HG03060 (cell line): Measurements from ENCODE around the gene CACNA2D1.

ENCODE experiments used
- ATAC-seq: cut with Tn5 transposase; IDR thresholded peaks from one replicate; pipeline ENCODE4 v1.9.1; 2021; ENCODE audit warnings: low read depth, moderate number of reproducible peaks; ENCODE audit not compliant: unreplicated experiment

The CACNA2D1 gene

DNA sequence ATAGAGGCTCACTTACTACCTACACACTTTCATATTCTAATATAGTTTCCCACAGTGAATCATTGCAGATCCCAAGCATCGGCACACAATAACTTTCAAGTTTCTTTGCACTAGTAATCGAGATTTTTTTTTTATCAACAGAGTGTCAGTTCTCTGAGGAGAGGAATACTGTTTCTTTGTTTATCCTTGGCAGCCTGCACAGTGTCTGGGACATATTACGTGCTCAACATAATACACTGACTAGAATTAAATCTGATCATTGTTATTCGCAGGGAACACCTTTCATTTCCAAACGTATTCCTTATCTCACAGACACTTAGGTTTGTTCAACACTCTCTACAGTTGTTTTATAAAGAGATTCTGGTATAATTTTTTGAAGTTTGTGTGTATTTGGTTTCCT, 95.3 kb downstream of the CACNA2D1 start:
- no peak for ATAC-seq

DNA sequence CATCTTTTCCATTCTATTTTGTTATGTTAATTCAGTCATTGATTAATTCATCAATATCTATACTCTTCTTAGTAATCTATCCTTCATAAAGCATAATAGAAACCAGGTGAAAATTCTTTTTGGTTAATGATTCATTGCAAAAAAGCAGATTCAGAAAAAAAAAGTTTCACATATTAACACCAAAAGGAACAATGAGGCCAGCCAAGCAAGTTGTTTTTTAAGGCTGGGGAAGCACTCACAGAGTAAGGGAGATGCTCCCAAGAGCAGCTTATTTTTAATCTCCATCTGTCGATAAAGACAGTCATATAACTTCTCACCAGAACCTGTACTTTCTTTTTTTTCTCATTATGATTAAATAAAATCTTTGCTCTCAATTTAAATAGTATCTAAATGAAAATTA, 95.8 kb downstream of the CACNA2D1 start:
- ATAC-seq = no peak

DNA sequence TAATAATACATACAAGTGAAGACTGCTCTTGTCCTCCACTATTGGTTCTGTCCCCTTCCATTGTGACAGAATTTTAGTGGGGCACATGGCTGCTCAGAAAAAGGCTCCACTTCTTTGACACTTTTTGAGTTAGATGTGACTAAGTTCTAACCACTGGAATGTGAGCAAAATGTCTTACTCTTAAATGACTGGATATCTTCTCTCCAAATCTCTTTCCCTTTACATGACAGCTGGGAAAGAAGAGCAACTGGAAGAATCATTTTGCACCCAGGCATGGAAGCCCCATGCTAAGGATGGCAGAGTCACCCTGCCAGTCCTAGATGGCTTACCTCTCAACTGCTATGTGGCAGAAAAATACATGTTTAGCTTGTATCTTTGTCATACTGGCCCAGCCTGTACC, 97.7 kb downstream of the CACNA2D1 start:
- ATAC-seq = no peak

DNA sequence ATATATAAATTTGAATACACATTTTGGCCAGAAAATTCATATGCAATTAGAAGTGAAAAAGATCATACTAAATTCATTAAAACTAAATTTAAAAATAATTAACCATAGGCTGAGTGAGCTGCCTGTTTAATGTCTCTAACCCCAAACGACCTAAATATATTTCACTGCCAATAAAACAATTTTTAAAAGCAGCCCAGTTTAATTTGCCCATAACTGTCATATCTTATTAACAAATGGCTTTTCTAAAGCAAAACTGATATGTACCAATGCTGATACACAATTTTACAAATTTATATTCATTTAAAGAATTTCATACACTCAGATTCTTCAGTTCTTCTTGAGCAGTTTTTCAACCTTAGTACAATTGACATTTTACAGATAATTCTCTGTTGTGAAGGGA, 99.9 kb downstream of the CACNA2D1 start:
- ATAC-seq = no peak

DNA sequence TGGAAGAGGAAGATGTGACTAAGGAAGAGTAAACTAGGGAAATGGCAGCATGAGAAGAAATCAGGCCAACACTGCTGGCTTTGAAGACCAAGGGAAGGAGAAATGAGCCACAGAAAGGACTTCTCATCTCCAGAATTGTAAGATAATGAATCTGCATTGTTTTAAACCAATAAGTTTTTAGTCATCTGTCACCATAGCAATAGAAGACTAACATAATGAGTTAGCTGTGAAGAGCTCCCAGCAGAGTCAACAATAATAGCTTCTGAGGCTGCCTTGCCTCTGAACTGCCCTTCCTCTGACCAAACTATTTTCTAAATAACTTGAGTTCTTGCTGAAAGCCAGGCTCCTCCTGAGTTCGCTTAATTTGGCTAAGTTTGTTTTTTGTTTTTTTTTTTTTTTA, 103.6 kb downstream of the CACNA2D1 start:
- ATAC-seq = no peak

DNA sequence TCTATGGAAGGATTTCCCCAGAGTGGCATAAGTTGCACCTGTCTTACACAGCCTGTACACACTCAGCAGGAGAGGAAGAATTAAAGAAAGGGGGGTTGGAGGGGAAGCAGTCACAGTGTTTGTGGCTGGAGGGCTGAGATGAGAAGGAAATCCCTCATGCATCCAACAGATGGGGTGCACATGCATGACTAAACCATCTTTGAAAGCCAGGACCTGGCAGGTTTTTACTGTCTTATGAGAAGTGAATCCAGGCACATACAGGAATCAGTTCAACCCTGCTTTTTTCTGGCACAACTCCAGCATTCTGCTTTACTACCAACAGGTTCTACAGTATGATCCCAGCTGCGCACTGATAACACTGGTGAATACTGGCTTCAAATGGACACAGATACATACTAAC, 107.7 kb downstream of the CACNA2D1 start:
- no peak for ATAC-seq

DNA sequence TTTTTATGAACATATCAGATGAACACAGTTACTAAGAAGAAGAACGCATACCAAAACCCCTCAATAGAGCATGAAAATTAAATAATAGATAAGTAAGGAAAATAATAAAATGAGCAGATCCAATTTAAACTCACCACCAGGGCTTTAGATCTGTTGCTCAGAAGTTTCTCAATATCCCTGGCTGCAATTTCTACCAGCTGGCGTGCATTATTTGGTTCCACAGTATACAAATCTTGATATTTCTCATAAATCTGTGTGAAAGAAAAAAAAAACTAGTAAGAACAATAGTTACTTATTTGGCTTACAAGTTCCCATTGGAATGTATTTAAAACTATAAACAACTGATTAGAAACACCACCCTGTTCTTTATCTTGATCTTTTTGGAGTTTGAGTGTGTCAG, 108.6 kb downstream of the CACNA2D1 start:
- ATAC-seq = no peak

DNA sequence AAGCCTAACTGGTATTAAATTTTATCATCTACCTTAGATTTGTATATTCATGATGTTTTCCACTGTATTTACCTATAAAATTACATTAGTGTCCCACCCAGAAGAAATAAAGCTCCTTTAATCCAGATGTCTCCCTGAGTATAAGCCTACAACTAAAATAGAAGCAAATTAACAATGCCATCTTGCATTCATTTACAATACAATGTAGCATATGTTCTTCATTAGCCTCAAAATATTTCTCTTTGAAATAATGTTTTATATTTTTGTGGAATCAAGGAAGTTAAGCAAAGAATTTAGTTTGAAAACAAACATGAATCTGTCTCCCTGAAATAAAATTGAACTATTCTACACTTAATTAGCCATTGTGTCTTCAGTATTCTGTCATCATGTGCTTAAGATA, 112.3 kb downstream of the CACNA2D1 start:
- ATAC-seq = no peak

DNA sequence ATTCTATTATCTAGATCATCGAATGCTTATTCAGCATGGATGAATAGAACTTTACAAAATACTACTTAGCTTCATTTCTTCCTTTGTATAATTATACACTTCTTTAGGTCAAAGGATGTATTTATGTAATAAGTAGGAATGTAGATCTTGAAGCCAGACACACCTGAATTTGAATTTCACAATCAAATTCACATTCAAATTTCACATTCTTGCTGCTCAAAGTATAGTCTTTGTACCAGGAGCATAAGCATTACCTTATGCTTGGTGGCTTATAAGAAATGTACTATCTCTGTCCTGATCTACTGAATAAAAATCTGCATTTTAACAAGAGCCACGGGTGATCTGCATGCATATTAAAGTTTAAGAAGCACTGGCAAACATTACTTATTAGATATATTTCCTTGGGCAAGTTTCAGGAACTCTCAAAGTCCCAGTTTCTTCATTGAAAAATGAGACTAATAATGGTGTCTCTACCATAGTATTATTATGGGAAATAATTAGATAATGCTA, 112.8 kb downstream of the CACNA2D1 start:
- no peak for ATAC-seq

DNA sequence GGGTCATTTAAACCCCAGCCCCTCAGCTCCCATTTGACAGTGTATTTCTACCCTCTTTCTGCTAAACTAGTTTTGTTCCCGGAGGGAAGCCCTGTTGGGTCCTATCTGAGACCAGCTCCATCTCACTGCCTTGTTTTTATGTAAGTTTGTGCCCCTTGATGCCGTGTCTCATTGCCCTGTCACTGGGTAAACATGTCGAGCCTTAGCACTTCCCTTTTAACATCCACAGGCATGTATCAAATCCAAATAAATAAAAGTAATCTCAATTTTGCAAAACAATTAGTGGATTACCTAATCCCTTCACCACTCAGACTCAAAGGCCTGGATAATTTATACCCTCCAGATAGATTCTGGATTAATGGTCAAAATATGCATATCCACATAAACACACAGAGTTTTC, 115.7 kb downstream of the CACNA2D1 start:
- ATAC-seq = no peak

DNA sequence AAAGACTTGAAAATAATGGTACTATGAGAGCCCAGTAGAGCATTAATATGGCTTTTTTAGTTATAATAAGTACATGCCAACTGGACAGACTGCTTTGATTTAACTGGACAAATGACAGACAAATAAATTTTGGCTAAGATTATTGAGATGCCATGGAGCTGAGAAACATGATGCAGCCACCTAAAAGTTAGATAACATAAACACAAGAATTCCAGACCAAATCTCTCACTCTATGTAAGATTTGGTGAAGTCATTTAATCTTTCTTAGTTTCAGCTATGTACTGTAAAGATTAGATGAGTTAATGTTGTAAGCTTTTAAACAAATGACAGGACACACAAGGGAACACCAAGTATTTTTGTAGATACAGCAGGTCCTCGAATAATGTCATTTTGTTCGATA, 118.2 kb downstream of the CACNA2D1 start:
- no peak for ATAC-seq

DNA sequence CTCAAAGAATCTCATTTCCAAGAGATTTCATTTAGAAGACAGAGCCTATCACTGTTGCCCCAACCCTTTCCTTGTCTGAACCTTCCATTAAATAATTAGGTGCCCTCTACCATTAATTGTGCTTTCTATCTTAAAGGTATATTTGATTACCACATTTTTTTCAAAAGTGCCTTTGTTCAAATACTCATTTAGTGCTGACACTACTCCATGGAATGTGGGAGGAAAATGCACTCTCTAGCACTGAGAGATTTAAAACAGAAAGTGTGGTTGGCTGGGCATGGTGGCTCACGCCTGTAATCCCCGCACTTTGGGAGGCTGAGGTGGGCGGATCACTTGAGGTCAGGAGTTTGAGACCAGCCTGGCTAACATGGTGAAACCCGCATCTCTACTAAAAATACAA, 119.8 kb downstream of the CACNA2D1 start:
- no peak for ATAC-seq

DNA sequence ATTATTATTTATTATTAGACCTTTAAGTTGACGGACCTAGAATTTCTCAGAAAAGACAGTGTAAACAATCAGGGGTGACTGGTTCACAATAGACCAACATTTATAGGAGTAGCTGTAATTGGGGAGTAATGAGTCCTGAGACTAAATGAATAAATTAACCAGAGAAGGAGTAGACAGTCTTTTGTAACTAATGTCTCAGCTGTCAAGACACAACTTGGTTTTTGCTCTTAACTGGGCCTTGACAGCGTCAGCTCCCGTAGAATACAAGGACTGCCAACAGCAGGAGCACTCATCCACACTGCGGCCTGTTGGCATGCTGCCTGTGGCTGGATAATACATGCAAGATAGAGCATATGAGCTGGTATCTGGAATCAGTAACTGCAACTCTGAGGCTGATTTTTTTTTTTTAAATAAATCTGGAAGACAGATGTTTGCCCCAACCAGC, 123.9 kb downstream of the CACNA2D1 start:
- no peak for ATAC-seq

DNA sequence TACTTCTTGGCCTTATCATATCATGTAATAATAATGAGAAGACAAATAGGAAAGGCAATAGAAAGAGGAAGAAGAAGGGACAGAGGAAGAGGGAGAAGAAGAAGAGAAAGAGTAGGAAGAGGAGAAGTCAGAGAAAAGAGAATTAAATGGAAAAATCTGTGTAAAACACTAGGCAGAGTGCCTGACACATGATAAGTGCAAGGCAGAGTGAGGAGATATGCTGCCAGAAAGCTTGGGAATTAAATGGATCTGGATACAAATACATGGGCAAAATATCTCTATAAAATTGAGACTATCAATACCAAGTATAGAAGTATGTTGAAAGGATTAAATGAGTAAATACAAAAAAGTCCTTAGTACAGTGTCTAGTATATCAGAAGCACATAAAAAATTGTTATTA, 124.8 kb downstream of the CACNA2D1 start:
- ATAC-seq = no peak

DNA sequence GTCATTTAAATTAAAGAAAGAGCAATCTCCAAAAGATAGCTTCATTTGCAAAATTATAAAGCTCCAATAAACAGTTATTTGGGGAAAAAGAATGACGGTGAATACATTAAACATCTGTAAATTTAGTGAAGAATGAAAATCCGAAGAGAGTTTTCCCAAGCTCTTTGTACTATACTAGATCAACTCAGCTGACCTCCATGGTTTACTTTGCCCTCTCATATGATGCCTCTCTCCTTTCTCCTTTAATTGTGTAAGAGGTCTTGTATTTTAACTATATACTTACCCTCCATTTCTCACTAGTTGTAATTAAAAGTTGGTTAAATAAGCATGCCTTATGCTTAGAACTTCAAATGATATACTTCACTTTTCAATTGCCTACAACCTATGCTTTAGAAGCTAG, 125.8 kb downstream of the CACNA2D1 start:
- no peak for ATAC-seq

DNA sequence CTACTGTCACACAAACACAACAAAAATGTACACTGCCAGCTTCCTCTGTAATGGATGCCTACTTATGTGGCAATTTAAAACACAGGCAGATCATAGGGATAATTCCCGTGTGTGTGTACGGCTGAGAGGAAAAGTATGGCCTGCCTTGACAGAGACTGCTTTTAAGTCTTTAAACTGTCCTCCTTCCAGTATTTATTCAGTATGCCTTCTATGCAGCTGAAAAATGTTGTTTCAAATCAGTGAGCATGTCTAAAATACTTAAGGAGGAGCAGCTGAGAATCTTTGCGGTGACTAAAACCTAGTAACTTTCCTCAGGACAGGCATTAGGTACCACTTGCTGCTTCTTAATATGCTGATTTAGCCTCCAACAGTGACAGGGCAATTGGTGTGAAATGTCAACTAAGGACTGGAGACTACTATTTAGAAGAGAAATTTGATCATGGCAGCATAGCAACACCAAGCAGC, 126.3 kb downstream of the CACNA2D1 start:
- ATAC-seq = no peak

DNA sequence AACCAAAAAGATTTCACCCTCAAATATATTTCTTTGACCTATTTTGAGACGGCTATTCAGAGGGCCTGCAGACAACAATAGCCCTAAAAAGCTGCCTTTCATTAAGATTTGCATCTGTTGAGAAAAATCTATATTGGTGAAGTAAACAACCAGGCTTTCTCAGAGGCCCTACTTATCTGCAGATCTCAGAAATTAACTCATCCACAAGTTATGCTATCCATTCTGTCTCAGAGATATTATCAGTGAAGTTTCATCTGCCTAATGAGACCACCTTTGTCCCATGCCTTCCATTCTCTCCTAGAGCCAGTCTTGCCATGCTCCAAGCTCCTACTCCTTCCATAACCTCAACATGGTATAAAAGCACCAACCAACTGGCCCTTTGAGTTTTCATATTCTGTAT, 130.3 kb downstream of the CACNA2D1 start:
- ATAC-seq = no peak

DNA sequence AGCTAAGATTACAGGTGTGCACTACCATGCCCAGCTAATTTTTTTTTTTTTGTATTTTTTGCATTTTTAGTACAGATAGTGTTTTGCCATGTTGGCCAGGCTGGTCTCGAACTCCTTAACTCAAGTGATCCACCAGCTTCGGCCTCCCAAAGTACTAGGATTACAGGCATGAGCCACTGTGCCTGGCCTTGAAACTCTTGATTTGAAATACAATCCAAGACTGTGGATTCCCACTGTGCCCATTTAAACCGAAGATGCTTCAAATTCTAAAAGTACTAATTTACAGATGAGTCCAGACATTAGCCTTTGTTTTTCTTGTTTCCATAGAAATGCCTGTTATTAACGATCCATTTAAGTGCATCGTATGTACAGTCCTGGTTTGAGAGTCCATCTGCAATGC, 130.9 kb downstream of the CACNA2D1 start:
- no peak for ATAC-seq

DNA sequence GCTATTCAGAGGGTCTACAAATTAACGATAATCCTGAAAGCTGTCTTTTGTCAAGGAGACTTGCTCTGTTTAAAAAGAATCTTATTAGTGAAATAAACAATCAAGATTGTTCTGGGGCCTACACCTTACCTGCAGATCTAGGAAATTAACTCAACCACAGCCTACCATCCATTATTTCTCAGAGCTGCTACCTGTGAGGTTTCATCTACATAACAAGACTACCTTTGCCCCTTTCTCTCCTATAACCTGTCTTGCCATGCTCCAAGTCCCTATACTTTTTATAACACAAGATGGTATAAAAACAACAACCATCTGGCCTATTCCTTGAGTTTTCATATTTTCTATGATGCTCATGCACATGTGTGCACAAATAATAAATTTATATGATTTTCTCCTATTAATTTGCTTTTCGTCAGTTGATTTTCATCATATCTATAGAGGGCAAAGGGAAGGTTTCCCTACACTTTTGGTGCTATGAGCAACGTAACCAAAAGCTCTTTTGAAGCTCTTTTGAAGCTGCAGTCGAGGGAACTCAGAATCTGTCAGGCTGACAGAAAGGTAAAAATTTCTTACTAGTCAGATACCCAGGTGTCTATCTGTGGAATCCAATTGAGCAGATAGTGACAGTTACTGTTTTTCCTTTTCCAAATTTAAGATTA, 138.1 kb downstream of the CACNA2D1 start:
- ATAC-seq = no peak

DNA sequence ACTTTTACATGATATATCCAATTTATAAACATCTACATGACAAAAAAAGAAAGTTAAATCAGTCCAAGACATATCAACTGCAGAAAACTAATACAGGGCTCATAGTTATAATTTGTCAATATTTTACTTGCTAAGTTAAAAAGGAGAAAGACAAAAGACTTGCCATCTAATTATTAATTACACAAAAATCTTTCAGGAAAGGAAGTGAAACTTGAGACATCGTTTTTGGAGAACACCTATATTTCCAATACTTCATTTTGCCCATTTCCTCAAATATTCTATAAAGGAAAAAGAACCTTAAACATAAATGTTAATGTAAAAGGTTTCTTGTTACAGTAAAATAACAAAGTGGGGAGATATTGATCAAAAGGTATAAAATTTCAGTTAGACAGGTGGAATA, 148.7 kb downstream of the CACNA2D1 start:
- no peak for ATAC-seq

DNA sequence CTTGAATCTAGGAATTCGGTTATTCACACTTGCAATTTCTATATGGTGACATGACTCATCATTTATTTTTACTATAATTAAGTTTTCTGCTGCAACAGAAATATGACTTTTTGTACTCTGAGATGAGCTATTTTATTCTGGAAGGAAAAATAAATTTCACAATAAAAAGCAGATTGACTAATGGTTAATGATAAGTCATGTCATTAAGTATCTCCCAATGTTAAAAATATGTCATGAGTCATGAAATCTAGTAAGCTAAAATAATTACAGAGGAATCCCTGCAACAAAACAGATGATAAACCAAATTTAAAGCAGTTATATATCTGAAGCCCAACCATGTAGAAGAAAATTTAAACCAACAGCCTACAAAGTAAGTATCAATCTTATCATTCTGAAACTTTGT, 149.2 kb downstream of the CACNA2D1 start:
- no peak for ATAC-seq

DNA sequence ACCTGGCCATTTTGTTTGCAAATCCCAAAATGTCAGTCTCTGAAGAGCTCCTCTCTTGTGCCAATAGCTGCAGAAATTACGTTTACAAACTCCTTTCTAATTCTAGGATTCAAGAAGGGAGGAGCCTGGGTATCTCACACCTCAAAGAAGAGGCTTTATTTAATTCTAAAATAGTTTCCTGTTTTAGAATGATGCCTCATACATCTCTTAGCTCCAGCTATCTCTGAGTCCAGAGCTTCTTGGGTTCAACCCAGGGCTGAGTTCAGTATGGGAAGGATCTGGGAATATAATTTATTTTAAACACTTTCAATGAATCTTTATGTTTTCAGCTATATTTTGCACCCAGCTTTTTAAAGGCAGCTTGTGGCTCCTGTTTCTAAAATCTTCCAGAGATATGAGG, 150.1 kb downstream of the CACNA2D1 start:
- ATAC-seq = no peak

DNA sequence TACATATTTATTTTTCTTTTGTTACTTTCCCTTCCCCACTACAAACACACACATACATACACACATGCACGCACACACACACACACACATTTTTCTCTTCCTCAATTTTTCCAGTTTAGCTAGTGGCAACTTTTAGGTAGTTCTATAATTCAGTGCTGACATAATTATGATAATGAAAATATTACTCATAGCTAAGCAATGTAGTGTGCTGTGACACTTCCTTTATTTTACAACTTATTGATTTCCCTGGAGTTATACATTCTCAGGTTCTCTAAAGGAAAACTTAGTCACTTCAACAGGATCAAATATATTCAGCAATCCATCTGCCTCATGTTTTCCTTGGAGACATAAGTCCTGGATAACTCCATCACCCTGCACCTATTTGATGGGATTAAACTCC, 151.6 kb downstream of the CACNA2D1 start:
- ATAC-seq = no peak
